Measurements from ENCODE around the gene FBXO42.

- TF ChIP-seq CTCF (IDR thresholded peaks at IDR 0.05) (no peak), POLR2A (IDR thresholded peaks at IDR 0.05) (peak in 1 of 2 donors; percentile 69)
Observed at GRCh38 chr1:16217061-16217785, 135.1 kb downstream of the FBXO42 start.
